ENCODE data around the gene ERGIC3. TPM values are rescaled to one million over a fixed set of nuclear protein-coding genes. Genes with fewer than 3 reads are reported as not detected.

The ERGIC3 gene
- polyA plus RNA-seq, 1 of the 3 experiments (the other 2 are of a cell fraction) = 661 TPM

DNA sequence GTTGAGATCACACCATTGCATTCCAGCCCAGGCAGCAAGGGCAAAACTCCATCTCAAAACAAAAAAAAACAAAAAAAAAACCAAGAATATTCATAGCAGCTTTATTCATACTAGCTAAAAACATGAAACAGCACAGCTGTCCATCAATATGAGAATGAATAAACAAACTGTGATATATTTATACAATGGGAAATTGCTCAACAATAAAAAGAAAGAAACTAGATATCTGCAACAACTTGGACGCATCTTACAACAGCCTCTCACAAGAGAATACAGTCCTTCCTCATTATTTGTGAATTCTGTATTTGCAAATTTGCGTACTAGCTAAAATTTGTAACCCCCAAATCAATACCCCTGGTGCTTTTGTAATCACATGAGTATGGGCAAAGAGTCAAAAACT lies 45.6 kb downstream of the ERGIC3 start:
- H4K20me1 ChIP-seq (ENCODE audit: insufficient read depth) = no peaks in the 10 kb centered on the region
- H3K4me3 ChIP-seq (ENCODE audit: low read depth in 2 of 2, low read length in 1 of 2) = no peak overlapping the region
- WGBS (ENCODE audit: low lambda C conversion rate) = 88% methylated on average over 2 of the region's 2 CpGs
- peaks cover 0 to under 1% of the 10 kb centered on the region in 2 experiments; a peak in 1 of 4 replicates for H3K4me1 ChIP-seq (ENCODE audit: control insufficient read depth in 1 of 2, insufficient read depth in 2 of 2, low read depth in 1 of 2, low read length in 1 of 2)
- H3F3A ChIP-seq (replicated peaks; ENCODE audit: insufficient read depth) = no peaks in the 10 kb centered on the region
- no peaks in the 10 kb centered on the region for H3K36me3 ChIP-seq (replicated peaks in 1 of 2; ENCODE audit: control insufficient read depth in 1 of 2, insufficient read depth in 2 of 2, low read length in 1 of 2)
- no peak overlapping the region for H3K27ac ChIP-seq (ENCODE audit: low read depth in 2 of 2, low read length in 1 of 2)
- no peaks in the 10 kb centered on the region for H3K9me2 ChIP-seq
- POLR2A ChIA-PET = no interaction called here
- DNase-seq = no peak
- no peaks in the 10 kb centered on the region for H3K9me3 ChIP-seq
- H3K4me2 ChIP-seq = no peak overlapping the region
- no peak overlapping the region for H2AFZ ChIP-seq (ENCODE audit: low read depth)
- CTCF ChIA-PET = interaction anchor here (2.3 kb wide), 1 partner anchor 32 kb away, joined by 6 read pairs; no protein-coding TSS in a partner anchor
- no peaks in the 10 kb centered on the region for H3K27me3 ChIP-seq (ENCODE audit: insufficient read depth)
- H3K79me2 ChIP-seq (ENCODE audit: insufficient read depth) = no peaks in the 10 kb centered on the region
- TF ChIP-seq SIN3A (IDR thresholded peaks at IDR 0.05; ENCODE audit: borderline replicate concordance, low read depth, low read length) (no peak), RAD21 (IDR thresholded peaks at IDR 0.05; ENCODE audit: low read length) (no peak), YY1 (IDR thresholded peaks at IDR 0.05; ENCODE audit: low read depth) (no peak), FOSL2 (IDR thresholded peaks at IDR 0.05; ENCODE audit: borderline replicate concordance, low read depth) (no peak), TEAD4 (IDR thresholded peaks at IDR 0.05; ENCODE audit: borderline replicate concordance, insufficient read depth) (no peak), CHD2 (IDR thresholded peaks at IDR 0.05; ENCODE audit: low read length, partially characterized antibody) (no peak), GABPA (IDR thresholded peaks at IDR 0.05; ENCODE audit: low read depth) (no peak), EZH2phosphoT487 (IDR thresholded peaks at IDR 0.05; ENCODE audit: borderline replicate concordance, low read depth) (no peak), RFX5 (IDR thresholded peaks at IDR 0.05; ENCODE audit: low read length) (no peak), TCF12 (IDR thresholded peaks at IDR 0.05) (no peak), SMC3 (IDR thresholded peaks at IDR 0.05; ENCODE audit: low read depth, low read length) (no peak), POLR2AphosphoS5 (IDR thresholded peaks at IDR 0.05; ENCODE audit: low read depth, low read length) (no peak), RXRA (IDR thresholded peaks at IDR 0.05; ENCODE audit: borderline replicate concordance, low read depth) (no peak), NFIC (IDR thresholded peaks at IDR 0.05; ENCODE audit: borderline replicate concordance) (no peak), FOXJ3 (CRISPR knock-in tag; IDR thresholded peaks at IDR 0.05) (no peak), EP300 (IDR thresholded peaks at IDR 0.05; ENCODE audit: borderline replicate concordance in 1 of 2, low read depth in 1 of 2, low read length in 1 of 2) (no peak)
- TF ChIP-seq, protein P1, sequence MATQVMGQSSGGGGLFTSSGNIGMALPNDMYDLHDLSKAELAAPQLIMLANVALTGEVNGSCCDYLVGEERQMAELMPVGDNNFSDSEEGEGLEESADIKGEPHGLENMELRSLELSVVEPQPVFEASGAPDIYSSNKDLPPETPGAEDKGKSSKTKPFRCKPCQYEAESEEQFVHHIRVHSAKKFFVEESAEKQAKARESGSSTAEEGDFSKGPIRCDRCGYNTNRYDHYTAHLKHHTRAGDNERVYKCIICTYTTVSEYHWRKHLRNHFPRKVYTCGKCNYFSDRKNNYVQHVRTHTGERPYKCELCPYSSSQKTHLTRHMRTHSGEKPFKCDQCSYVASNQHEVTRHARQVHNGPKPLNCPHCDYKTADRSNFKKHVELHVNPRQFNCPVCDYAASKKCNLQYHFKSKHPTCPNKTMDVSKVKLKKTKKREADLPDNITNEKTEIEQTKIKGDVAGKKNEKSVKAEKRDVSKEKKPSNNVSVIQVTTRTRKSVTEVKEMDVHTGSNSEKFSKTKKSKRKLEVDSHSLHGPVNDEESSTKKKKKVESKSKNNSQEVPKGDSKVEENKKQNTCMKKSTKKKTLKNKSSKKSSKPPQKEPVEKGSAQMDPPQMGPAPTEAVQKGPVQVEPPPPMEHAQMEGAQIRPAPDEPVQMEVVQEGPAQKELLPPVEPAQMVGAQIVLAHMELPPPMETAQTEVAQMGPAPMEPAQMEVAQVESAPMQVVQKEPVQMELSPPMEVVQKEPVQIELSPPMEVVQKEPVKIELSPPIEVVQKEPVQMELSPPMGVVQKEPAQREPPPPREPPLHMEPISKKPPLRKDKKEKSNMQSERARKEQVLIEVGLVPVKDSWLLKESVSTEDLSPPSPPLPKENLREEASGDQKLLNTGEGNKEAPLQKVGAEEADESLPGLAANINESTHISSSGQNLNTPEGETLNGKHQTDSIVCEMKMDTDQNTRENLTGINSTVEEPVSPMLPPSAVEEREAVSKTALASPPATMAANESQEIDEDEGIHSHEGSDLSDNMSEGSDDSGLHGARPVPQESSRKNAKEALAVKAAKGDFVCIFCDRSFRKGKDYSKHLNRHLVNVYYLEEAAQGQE (IDR thresholded peaks at IDR 0.05; ENCODE audit: low read depth, low read length) = no peak
- TF ChIP-seq, protein P2, sequence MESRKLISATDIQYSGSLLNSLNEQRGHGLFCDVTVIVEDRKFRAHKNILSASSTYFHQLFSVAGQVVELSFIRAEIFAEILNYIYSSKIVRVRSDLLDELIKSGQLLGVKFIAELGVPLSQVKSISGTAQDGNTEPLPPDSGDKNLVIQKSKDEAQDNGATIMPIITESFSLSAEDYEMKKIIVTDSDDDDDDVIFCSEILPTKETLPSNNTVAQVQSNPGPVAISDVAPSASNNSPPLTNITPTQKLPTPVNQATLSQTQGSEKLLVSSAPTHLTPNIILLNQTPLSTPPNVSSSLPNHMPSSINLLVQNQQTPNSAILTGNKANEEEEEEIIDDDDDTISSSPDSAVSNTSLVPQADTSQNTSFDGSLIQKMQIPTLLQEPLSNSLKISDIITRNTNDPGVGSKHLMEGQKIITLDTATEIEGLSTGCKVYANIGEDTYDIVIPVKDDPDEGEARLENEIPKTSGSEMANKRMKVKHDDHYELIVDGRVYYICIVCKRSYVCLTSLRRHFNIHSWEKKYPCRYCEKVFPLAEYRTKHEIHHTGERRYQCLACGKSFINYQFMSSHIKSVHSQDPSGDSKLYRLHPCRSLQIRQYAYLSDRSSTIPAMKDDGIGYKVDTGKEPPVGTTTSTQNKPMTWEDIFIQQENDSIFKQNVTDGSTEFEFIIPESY (IDR thresholded peaks at IDR 0.05; ENCODE audit: borderline replicate concordance, low read depth) = no peak
- no peak overlapping the region for H3K9ac ChIP-seq
